Daoy (cell line): ENCODE measurements around the gene LILRA6. TPM values are rescaled to one million over a fixed set of nuclear protein-coding genes. Genes with fewer than 3 reads are reported as not detected.
A peak's percentile ranks its signal among the peaks of the same experiment; 100 is the strongest.
"Not testable (repeated sequence)": the region's sequence is repeated elsewhere in the genome, so short reads cannot be mapped to it uniquely, and the experiment has no call there.

ENCODE experiments used
- DNase-seq: peaks from one replicate; pipeline ENCODE4 v3.0.0-alpha.2; 2015; ENCODE audit warnings: low read depth
- total RNA-seq: library from RNA; depleted of rRNA; stranded (reverse); fragments of >200 nt; shearing (Covaris generic); gene quantifications from 2 replicates; pipeline ENCODE4 v1.2.3, GENCODE V29; 2014

Gene LILRA6
- total RNA-seq, 1 experiment from 2014 or later, result not detected

GRCh38 chr19:54266133-54266532 lies 23.5 kb upstream of the LILRA6 start:
- DNase-seq, result peak; percentile 80

GRCh38 chr19:54262470-54262869 lies 19.9 kb upstream of the LILRA6 start:
- no peak for DNase-seq

- DNase-seq, result no peak
These were observed 19.5 kb upstream of the LILRA6 start for GRCh38 chr19:54262066-54262465.

- no peak for DNase-seq
These were observed 14.5 kb upstream of the LILRA6 start, which contains the start of gene LILRB5 for GRCh38 chr19:54257116-54257480. Gene LILRB5 (minus strand): TSS chr19:54257273. CDS start chr19:54257193, 80 bp downstream.

- no peak for DNase-seq
These were observed 13.9 kb upstream of the LILRA6 start for GRCh38 chr19:54256250-54257115.

GRCh38 chr19:54255105-54255775 lies 12.7 kb upstream of the LILRA6 start:
- no peak for DNase-seq

GRCh38 chr19:54254195-54254906 lies 11.8 kb upstream of the LILRA6 start:
- DNase-seq, result no peak

- DNase-seq, result no peak
These were observed 11.0 kb upstream of the LILRA6 start for GRCh38 chr19:54253331-54254194.

- no peak for DNase-seq
These were observed 10.3 kb upstream of the LILRA6 start for GRCh38 chr19:54252845-54253244.

GRCh38 chr19:54252243-54252642 lies 9.7 kb upstream of the LILRA6 start:
- no peak for DNase-seq

- peak; percentile 60 for DNase-seq
These were observed 5.5 kb upstream of the LILRA6 start for GRCh38 chr19:54248016-54248601.

- DNase-seq, result no peak
These were observed 4.7 kb upstream of the LILRA6 start for GRCh38 chr19:54247106-54247930.

- no peak for DNase-seq
These were observed 3.3 kb upstream of the LILRA6 start for GRCh38 chr19:54245936-54246335.

GRCh38 chr19:54243809-54244208 lies 1.2 kb upstream of the LILRA6 start:
- DNase-seq, result not testable (repeated sequence)

- DNase-seq, result not testable (repeated sequence)
These were observed 356 bp downstream of the LILRA6 start for GRCh38 chr19:54242234-54242633.

- not testable (repeated sequence) for DNase-seq
These were observed 1.9 kb downstream of the LILRA6 start for GRCh38 chr19:54240372-54241336.

- DNase-seq, result not testable (repeated sequence)
These were observed 2.9 kb downstream of the LILRA6 start for GRCh38 chr19:54239491-54240371.

- no peak for DNase-seq
These were observed 8.6 kb downstream of the LILRA6 start for GRCh38 chr19:54233941-54234340.
